ENCODE data around the gene TPI1.

GRCh38 chr12:6829536-6830220 lies 37.7 kb upstream of the TPI1 start:
- TF ChIP-seq, protein P1, sequence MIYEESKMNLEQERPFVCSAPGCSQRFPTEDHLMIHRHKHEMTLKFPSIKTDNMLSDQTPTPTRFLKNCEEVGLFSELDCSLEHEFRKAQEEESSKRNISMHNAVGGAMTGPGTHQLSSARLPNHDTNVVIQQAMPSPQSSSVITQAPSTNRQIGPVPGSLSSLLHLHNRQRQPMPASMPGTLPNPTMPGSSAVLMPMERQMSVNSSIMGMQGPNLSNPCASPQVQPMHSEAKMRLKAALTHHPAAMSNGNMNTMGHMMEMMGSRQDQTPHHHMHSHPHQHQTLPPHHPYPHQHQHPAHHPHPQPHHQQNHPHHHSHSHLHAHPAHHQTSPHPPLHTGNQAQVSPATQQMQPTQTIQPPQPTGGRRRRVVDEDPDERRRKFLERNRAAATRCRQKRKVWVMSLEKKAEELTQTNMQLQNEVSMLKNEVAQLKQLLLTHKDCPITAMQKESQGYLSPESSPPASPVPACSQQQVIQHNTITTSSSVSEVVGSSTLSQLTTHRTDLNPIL (CRISPR knock-in tag; IDR thresholded peaks at IDR 0.05; ENCODE audit: low read depth) = no peak
- TF ChIP-seq ZNF565 (CRISPR knock-in tag; conservative IDR thresholded peaks at IDR 0.05; ENCODE audit: low read depth) (no peak), ZC3H10 (CRISPR knock-in tag; IDR thresholded peaks at IDR 0.05) (no peak), ZFP3 (CRISPR knock-in tag; IDR thresholded peaks at IDR 0.05) (no peak), RARB (CRISPR knock-in tag; IDR thresholded peaks at IDR 0.05) (no peak), SNAI2 (CRISPR knock-in tag; IDR thresholded peaks at IDR 0.05) (no peak)
- TF ChIP-seq, protein P2, sequence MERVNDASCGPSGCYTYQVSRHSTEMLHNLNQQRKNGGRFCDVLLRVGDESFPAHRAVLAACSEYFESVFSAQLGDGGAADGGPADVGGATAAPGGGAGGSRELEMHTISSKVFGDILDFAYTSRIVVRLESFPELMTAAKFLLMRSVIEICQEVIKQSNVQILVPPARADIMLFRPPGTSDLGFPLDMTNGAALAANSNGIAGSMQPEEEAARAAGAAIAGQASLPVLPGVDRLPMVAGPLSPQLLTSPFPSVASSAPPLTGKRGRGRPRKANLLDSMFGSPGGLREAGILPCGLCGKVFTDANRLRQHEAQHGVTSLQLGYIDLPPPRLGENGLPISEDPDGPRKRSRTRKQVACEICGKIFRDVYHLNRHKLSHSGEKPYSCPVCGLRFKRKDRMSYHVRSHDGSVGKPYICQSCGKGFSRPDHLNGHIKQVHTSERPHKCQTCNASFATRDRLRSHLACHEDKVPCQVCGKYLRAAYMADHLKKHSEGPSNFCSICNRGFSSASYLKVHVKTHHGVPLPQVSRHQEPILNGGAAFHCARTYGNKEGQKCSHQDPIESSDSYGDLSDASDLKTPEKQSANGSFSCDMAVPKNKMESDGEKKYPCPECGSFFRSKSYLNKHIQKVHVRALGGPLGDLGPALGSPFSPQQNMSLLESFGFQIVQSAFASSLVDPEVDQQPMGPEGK (CRISPR knock-in tag; IDR thresholded peaks at IDR 0.05; ENCODE audit: borderline replicate concordance) = no peak

All from SK-N-SH treated with all-trans-retinoic acid at 6 μM for 48 hours (cell line).